ENCODE measurements around the gene PPP4R3A. TPM values are rescaled to one million over a fixed set of nuclear protein-coding genes. Genes with fewer than 3 reads are reported as not detected.

PPP4R3A gene
- total RNA-seq, 1 experiment from 2014 or later = 148 TPM

- no peak overlapping the region for H4K8ac ChIP-seq (replicated peaks; ENCODE audit: insufficient read length, low read depth, low read length)
- DNase-seq = no peak
- Mint-ChIP-seq H3K27ac (peak overlapping the region in 2 of 3 experiments; percentile 36 to 74; a peak in 2 of 7 replicates), H3K9me3 (no peaks in the 10 kb centered on the region), H3K27me3 (ENCODE audit: low read depth) (peaks cover 3% of the 10 kb centered on the region), H3K36me3 (ENCODE audit: insufficient read depth in 1 of 3, low read depth in 3 of 3) (peaks cover 2 to 21% (median 3%) of the 10 kb centered on the region in 3 experiments; a peak in 5 of 7 replicates), H3K4me3 (peak overlapping the region; percentile 79 to 95), H3K4me1 (peaks cover 40 to 49% of the 10 kb centered on the region in 2 experiments)
- H2BK15ac ChIP-seq (ENCODE audit: low read depth, low read length) = no peak overlapping the region
- H3K23me2 ChIP-seq (ENCODE audit: insufficient read length, low read depth, low read length, poor library complexity, severe bottlenecking) = peaks cover 9% of the 10 kb centered on the region
- no peak overlapping the region for H3K14ac ChIP-seq (ENCODE audit: insufficient read depth, low read length)
- no peak overlapping the region for H3K56ac ChIP-seq (ENCODE audit: insufficient read length, low read depth, low read length)
- H3K23ac ChIP-seq (ENCODE audit: insufficient read length, low read depth, low read length) = no peak overlapping the region
- no peak overlapping the region for H4K91ac ChIP-seq (ENCODE audit: insufficient read length, low read depth, low read length)
- H2BK5ac ChIP-seq (ENCODE audit: insufficient read length, low read length) = no peak overlapping the region
- no peak overlapping the region for H3K27ac ChIP-seq (ENCODE audit: insufficient read length, low read depth, low read length)
- WGBS (ENCODE audit: extremely low coverage, insufficient read length, low lambda C conversion rate) = no CpG with 5 or more reads among the region's 19 CpGs
- H3K79me2 ChIP-seq (ENCODE audit: insufficient read depth, low read length) = peaks cover 3% of the 10 kb centered on the region; the same call in 1 of the 2 replicates
- TF ChIP-seq CTCF (conservative IDR thresholded peaks at IDR 0.05) = no peak
- H3K4me1 ChIP-seq (ENCODE audit: insufficient read depth, low read length) = peaks cover 11% of the 10 kb centered on the region; the same call in 1 of the 2 replicates
- no peaks in the 10 kb centered on the region for H3K79me1 ChIP-seq (ENCODE audit: insufficient read depth, low read depth, low read length, poor library complexity, severe bottlenecking)
- H3K9me3 ChIP-seq (ENCODE audit: control insufficient read depth, low read depth, low read length) = no peaks in the 10 kb centered on the region
- H3K9ac ChIP-seq (ENCODE audit: extremely low read depth, insufficient read length, low read length) = peak overlapping the region; percentile 21
- no peaks in the 10 kb centered on the region for H4K20me1 ChIP-seq (ENCODE audit: control insufficient read depth, insufficient read depth, insufficient read length)
- H3K4me2 ChIP-seq (ENCODE audit: insufficient read depth, insufficient read length, low read length) = peak overlapping the region; percentile 74
- H2AK5ac ChIP-seq (ENCODE audit: insufficient read length, low read length) = no peak overlapping the region
- H4K5ac ChIP-seq (ENCODE audit: insufficient read length, low read depth, low read length) = no peak overlapping the region
- no peak overlapping the region for H3T11ph ChIP-seq (ENCODE audit: low read length)
- H3K4ac ChIP-seq (ENCODE audit: low read depth, low read length) = no peak overlapping the region
- no peak overlapping the region for H2AFZ ChIP-seq (ENCODE audit: low read length)
- no peak overlapping the region for H2BK12ac ChIP-seq (ENCODE audit: insufficient read length, low read depth, low read length)
- no peak overlapping the region for H2BK120ac ChIP-seq (ENCODE audit: low read depth, low read length, poor library complexity, severe bottlenecking)
- H3K18ac ChIP-seq (ENCODE audit: insufficient read length, low read depth, low read length) = no peak overlapping the region
- no peak overlapping the region for H2BK20ac ChIP-seq (ENCODE audit: low read depth, low read length, poor library complexity, severe bottlenecking)
- H3K27me3 ChIP-seq (ENCODE audit: insufficient read depth, low read length) = no peaks in the 10 kb centered on the region
Measured at GRCh38 chr14:91416744-91417119, 93.4 kb downstream of the PPP4R3A start.
